GM08714 (cell line): Measurements from ENCODE around the gene DHH.
A peak's percentile ranks its signal among the peaks of the same experiment; 100 is the strongest.

Experiments used
- H3K4me3 ChIP-seq: fragments of 200-500 bp; sonication (Bioruptor generic); 2 replicates; pipeline ENCODE4 v1.5.1; 2014; ENCODE audit warnings: mild to moderate bottlenecking, low read length, inconsistent platforms
- ZNF274 ChIP-seq: IDR thresholded peaks from 2 replicates; pipeline ENCODE4 v1.6.1; 2012; ENCODE audit warnings: mild to moderate bottlenecking, low read depth, low read length

The DHH gene

DNA sequence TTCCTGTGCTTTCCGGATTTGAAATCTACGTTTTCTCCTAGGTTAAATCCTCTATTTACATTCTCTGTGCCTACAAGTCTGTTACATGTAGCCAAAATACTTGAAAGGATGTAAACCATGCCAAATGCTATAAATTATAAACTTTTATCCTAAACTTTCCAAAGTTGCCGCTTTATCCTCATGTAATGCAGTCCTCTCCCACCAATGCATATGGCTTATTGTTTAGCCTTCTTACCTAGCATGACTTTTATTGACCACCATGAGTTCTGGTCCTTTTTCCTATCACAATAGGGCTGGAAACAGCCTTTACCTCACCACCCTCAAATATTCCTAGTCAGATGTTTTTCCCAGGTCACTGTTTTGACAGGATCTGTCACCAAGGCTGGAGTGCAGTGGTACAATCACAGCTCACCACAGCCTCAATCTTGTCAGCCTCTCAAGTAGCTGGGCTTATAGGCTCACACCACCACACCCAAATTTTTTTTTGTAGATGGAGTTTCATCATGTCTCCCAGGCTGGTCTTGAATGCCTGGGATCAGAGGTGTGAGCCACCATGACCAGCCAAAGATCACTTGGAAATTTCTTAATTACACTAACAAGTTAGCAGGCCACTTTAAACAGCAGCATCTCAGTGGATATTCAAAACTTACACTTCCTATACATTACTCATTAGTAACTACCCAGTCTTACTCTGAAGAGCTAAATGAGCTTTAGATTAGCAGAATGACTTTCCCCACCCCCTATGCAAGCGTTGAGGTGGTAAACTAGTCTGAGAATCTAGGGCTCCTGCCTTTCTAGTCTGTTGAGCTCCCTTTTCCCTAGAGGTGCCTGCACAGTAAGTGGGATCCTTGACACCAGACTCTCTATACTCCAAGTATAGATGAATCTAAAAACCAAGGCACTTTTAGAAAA, 32.5 kb upstream of the DHH start:
- no peak for TF ChIP-seq ZNF274
- no peak overlapping the region for H3K4me3 ChIP-seq

DNA sequence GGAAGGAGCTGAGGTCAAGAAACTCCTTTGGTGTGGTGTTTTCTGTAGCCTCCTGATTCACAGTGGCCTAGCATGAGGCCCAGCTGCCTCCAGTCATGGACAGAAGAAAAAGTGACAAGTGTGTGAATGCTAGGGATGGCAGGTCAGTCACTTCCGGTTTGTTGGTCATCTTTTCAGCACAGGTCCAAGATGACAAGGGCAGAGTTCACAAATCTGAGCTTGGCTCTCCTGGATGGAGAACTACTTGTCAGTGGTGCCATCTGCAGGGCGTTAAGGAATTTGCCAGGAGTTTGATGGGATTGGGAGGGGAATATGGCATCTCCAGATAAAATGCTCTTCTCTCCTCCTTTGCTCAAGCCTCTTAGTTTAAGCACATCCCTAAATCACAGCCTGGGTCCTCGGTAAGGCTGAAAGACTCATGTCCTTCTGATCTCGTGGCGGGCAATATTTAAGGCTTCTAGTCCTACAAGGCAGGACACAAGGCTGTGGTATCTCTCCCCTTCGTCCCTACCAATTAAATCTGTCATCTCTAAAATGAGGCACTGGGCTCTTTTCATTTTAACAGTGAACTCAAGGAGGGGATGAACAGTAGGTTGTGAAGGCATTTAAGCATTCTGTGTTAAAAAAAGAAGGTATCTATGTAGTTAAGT, 26.6 kb upstream of the DHH start:
- no peak overlapping the region for H3K4me3 ChIP-seq
- no peak for TF ChIP-seq ZNF274

GRCh38 chr12:49111206-49111605, 16.6 kb upstream of the DHH start:
- TF ChIP-seq ZNF274 = no peak
- peak overlapping the region; percentile 57; the same call in 1 of the 2 replicates for H3K4me3 ChIP-seq

- TF ChIP-seq ZNF274 = no peak
- H3K4me3 ChIP-seq = peak within 1 kb of the TSS; percentile 86
Observed at GRCh38 chr12:49110464-49111155, 16.0 kb upstream of the DHH start, which contains the start of gene LMBR1L. LMBR1L (minus strand) TSS chr12:49110847; CDS start chr12:49110555, 292 bp downstream.

GRCh38 chr12:49109641-49110463, 15.3 kb upstream of the DHH start:
- TF ChIP-seq ZNF274 = no peak
- H3K4me3 ChIP-seq = peak overlapping the region; percentile 86

GRCh38 chr12:49108958-49109404, 14.4 kb upstream of the DHH start:
- no peak for TF ChIP-seq ZNF274
- H3K4me3 ChIP-seq = no peak overlapping the region; the same call in 1 of the 2 replicates

DNA sequence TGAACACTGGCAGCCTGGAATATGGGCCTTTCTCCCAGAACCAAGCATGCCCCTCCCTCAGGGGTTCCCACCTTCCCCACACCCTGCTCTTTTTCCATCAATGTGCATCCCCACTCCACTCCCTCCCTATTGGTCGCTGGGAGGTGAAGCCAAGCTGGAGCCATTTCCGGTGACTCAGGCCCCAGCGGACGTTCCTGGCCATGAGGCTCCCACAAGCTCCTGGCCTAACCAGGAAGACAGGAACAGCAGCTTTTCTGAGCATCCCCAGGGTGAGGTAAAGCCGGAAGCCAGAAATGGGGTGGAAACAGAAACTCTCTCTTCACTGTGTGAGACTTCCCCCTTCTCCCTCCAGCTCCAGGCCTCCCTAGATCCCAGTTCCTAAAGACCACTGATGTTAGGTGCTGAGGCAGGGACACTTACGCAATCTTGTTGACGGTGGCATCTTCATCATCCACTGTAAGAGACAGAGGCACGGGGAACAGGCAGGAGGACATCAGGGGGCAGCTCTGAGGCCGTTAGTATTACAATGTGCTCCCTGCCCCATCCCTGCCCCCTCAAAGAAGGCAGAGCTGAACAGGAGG, 11.0 kb upstream of the DHH start:
- TF ChIP-seq ZNF274 = no peak
- H3K4me3 ChIP-seq = no peak overlapping the region

DNA sequence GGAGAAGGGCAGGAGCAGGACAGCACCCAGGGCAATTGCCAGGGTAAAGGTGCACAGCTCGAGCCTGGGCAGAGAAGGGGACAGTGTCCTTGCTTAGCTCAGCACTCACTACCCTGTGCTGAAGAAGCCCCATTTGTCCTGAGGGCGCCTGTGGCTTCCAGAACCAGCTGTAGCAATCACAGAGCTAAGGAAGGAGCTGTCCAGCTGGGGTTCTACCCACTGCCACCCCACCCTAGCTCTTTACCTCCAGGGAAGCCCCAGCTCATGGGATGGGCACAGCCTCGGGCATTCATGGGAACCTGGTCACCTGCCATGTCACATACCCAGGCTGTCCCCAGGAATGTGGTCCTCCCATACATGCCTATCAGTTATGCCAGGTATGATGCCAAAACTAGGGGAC, 10.2 kb upstream of the DHH start:
- no peak for TF ChIP-seq ZNF274
- H3K4me3 ChIP-seq = no peak overlapping the region

GRCh38 chr12:49100380-49100779, 5.8 kb upstream of the DHH start:
- no peak overlapping the region for H3K4me3 ChIP-seq
- no peak for TF ChIP-seq ZNF274

GRCh38 chr12:49098703-49099102, 4.1 kb upstream of the DHH start:
- TF ChIP-seq ZNF274 = no peak

DNA sequence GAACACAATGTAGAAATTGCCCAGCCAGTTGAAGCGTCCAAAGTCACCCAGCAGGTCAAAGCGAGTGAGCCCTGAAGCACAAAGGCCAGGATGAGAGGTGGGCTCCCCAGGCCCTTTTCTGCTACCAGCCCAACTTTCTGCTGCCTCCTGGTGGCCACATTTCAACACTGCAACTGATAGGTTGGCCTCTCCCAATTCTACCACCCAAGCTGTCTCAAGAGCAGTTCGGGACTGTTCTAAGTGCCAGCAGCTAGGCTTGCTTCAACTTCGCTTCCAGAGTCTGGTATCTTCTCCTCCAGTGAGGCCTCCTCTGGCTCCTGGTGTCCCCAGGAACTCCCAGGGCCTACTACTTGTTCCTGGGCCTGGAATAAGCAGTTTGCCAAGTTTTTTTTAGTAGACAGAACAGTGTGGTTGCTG, 3.4 kb upstream of the DHH start:
- H3K4me3 ChIP-seq = no peak overlapping the region
- TF ChIP-seq ZNF274 = no peak

More at GRCh38 chr12:49098703-49099102, 4.1 kb upstream of the DHH start:
- H3K4me3 ChIP-seq = no peak overlapping the region

GRCh38 chr12:49097381-49097780, 2.8 kb upstream of the DHH start:
- TF ChIP-seq ZNF274 = no peak
- H3K4me3 ChIP-seq = no peak overlapping the region

GRCh38 chr12:49094975-49095365, 369 bp upstream of the DHH start:
- no peak for TF ChIP-seq ZNF274
- no peak overlapping the region for H3K4me3 ChIP-seq

- no peak for TF ChIP-seq ZNF274
- no peak overlapping the region for H3K4me3 ChIP-seq
Observed at GRCh38 chr12:49093792-49094159, 825 bp downstream of the DHH start.
